IMR-90 (cell line): ENCODE data around the gene GALNT9. TPM values are rescaled to one million over a fixed set of nuclear protein-coding genes. Genes with fewer than 3 reads are reported as not detected.

ENCODE experiments used
- ATAC-seq: fragments of 200-7000 bp; cut with Tn5 transposase; 2 replicates; pipeline ENCODE4 v1.9.1; 2020; ENCODE audit warnings: low read depth, mild to moderate bottlenecking, moderate library complexity
- BruUV-seq: library from RNA; stranded (reverse); fragments of 400-500 nt; replicated peaks from 2 replicates; lab custom pipeline; 2021; lab: Mats Ljungman, UMichigan
- CTCF ChIA-PET: fragments of 300-600 bp; formaldehyde crosslinking; extraction: SDS; loops from one replicate; lab custom pipeline; 2021; ENCODE audit warnings: antibody characterized with exemption; lab: Yijun Ruan, JAX
- POLR2A ChIA-PET: fragments of 300-600 bp; sonication (Branson Sonifier 250); formaldehyde crosslinking; loops from one replicate; lab custom pipeline; 2022; ENCODE audit warnings: antibody characterized with exemption; ENCODE audit not compliant: unreplicated experiment; lab: Charles Lee
- DNase-seq: peaks from one replicate; pipeline ENCODE4 v3.0.0; 2013
- H2AFZ ChIP-seq: replicated peaks from 2 replicates; pipeline ENCODE3; 2013; ENCODE audit warnings: low read length, mild to moderate bottlenecking; ENCODE audit not compliant: poor library complexity
- H2AK5ac ChIP-seq: 2 replicates; pipeline ENCODE4 v1.6.1; 2013; ENCODE audit warnings: low read depth, low read length, inconsistent platforms
- H2AK9ac ChIP-seq: replicated peaks from 2 replicates; pipeline ENCODE3; 2013; ENCODE audit warnings: mild to moderate bottlenecking, low read depth, low read length, moderate library complexity; ENCODE audit not compliant: poor library complexity
- H2BK120ac ChIP-seq: 2 replicates; pipeline ENCODE4 v1.6.1; 2013; ENCODE audit warnings: low read depth, low read length, inconsistent platforms
- H2BK15ac ChIP-seq: 3 replicates; pipeline ENCODE4 v1.6.1; 2013; ENCODE audit warnings: low read depth, low read length, inconsistent platforms
- H2BK20ac ChIP-seq: 2 replicates; pipeline ENCODE4 v1.6.1; 2013; ENCODE audit warnings: low read depth, mild to moderate bottlenecking, inconsistent platforms, low read length, moderate library complexity
- H2BK5ac ChIP-seq: 2 replicates; pipeline ENCODE4 v1.6.1; 2013; ENCODE audit warnings: mild to moderate bottlenecking, low read depth, low read length, inconsistent platforms; ENCODE audit not compliant: poor library complexity, severe bottlenecking
- H3K14ac ChIP-seq: replicated peaks from 2 replicates; pipeline ENCODE4 v1.6.1; 2013; ENCODE audit warnings: low read depth, low read length, inconsistent platforms
- H3K18ac ChIP-seq: 2 replicates; pipeline ENCODE4 v1.6.1; 2013; ENCODE audit warnings: low read depth, low read length, control low read depth
- H3K23ac ChIP-seq: 2 replicates; pipeline ENCODE4 v1.6.1; 2013; ENCODE audit warnings: low read depth, low read length, inconsistent platforms
- H3K27ac ChIP-seq: 2 replicates; pipeline ENCODE4 v1.5.1; 2013; ENCODE audit warnings: mild to moderate bottlenecking, control low read depth, low read length; ENCODE audit not compliant: insufficient read depth
- H3K27me3 ChIP-seq: 2 replicates; pipeline ENCODE4 v1.6.1; 2013; ENCODE audit warnings: low read length; ENCODE audit not compliant: control insufficient read depth, insufficient read depth
- H3K36me3 ChIP-seq: 2 replicates; pipeline ENCODE4 v1.6.1; 2013; ENCODE audit warnings: low read length, mixed read lengths; ENCODE audit not compliant: control insufficient read depth, insufficient read depth
- H3K4ac ChIP-seq: 2 replicates; pipeline ENCODE4 v1.6.1; 2013; ENCODE audit warnings: low read depth, low read length, inconsistent platforms
- H3K4me1 ChIP-seq: 2 replicates; pipeline ENCODE4 v1.6.1; 2013; ENCODE audit warnings: low read length, mixed read lengths; ENCODE audit not compliant: control insufficient read depth, insufficient read depth
- H3K4me2 ChIP-seq: 2 replicates; pipeline ENCODE4 v1.6.1; 2013; ENCODE audit warnings: low read depth, mild to moderate bottlenecking, control low read depth, low read length, moderate library complexity
- H3K4me3 ChIP-seq: 2 replicates; pipeline ENCODE4 v1.5.1; 2013; ENCODE audit warnings: low read depth, mild to moderate bottlenecking, control low read depth, low read length, moderate library complexity; ENCODE audit not compliant: insufficient read depth
- H3K56ac ChIP-seq: 2 replicates; pipeline ENCODE4 v1.6.1; 2013; ENCODE audit warnings: low read length, inconsistent platforms; ENCODE audit not compliant: insufficient read depth; ENCODE audit errors: extremely low read depth
- H3K79me1 ChIP-seq, 2 experiments: 2 replicates each; pipeline ENCODE4 v1.6.1; 2013; ENCODE audit warnings: low read length in 2 of 2, inconsistent platforms in 1 of 2, low read depth in 1 of 2
- H3K9ac ChIP-seq: 2 replicates; pipeline ENCODE4 v1.6.1; 2013; ENCODE audit warnings: low read depth, low read length, control low read depth
- H3K9me1 ChIP-seq: 2 replicates; pipeline ENCODE4 v1.6.1; 2013; ENCODE audit warnings: low read length, inconsistent platforms; ENCODE audit not compliant: insufficient read depth
- H3K9me3 ChIP-seq: 2 replicates; pipeline ENCODE4 v1.6.1; 2013; ENCODE audit warnings: low read length; ENCODE audit not compliant: control insufficient read depth, insufficient read depth
- H4K20me1 ChIP-seq: 2 replicates; pipeline ENCODE4 v1.6.1; 2013; ENCODE audit warnings: low read length, inconsistent platforms; ENCODE audit not compliant: insufficient read depth
- H4K5ac ChIP-seq: 2 replicates; pipeline ENCODE4 v1.6.1; 2013; ENCODE audit warnings: mild to moderate bottlenecking, low read depth, low read length, control low read depth
- H4K8ac ChIP-seq, 2 experiments: 2 replicates each; pipeline ENCODE4 v1.6.1; 2013; ENCODE audit warnings: low read depth in 2 of 2, low read length in 2 of 2, control low read depth in 1 of 2, inconsistent platforms in 1 of 2
- H4K91ac ChIP-seq: 2 replicates; pipeline ENCODE4 v1.6.1; 2013; ENCODE audit warnings: low read depth, low read length, inconsistent platforms; ENCODE audit not compliant: insufficient read depth
- BHLHE40 ChIP-seq: fragments of 150-350 bp; IDR thresholded peaks from 2 replicates; pipeline ENCODE4 v1.6.1; 2016; ENCODE audit warnings: mild to moderate bottlenecking, low read depth, low read length
- CEBPB ChIP-seq: IDR thresholded peaks from 2 replicates; pipeline ENCODE4 v1.6.1; 2012; ENCODE audit warnings: low read depth, low read length, improper control_type of control experiment
- CHD1 ChIP-seq: IDR thresholded peaks from 2 replicates; pipeline ENCODE4 v1.6.1; 2012; ENCODE audit warnings: low read depth, low read length, improper control_type of control experiment
- FOS ChIP-seq: fragments of 150-350 bp; IDR thresholded peaks from 2 replicates; pipeline ENCODE4 v1.6.1; 2016; ENCODE audit warnings: low read depth, low read length
- MAFK ChIP-seq: IDR thresholded peaks from 2 replicates; pipeline ENCODE4 v1.6.1; 2012; ENCODE audit warnings: low read depth, low read length, improper control_type of control experiment
- MAZ ChIP-seq: IDR thresholded peaks from 2 replicates; pipeline ENCODE4 v1.6.1; 2012; ENCODE audit warnings: low read depth, mild to moderate bottlenecking, low read length, improper control_type of control experiment, moderate library complexity, borderline replicate concordance
- MXI1 ChIP-seq: IDR thresholded peaks from 2 replicates; pipeline ENCODE4 v1.6.1; 2012; ENCODE audit warnings: low read depth, mild to moderate bottlenecking, low read length, moderate library complexity, borderline replicate concordance
- NFE2L2 ChIP-seq: fragments of 150-350 bp; IDR thresholded peaks from 2 replicates; pipeline ENCODE4 v1.6.1; 2016; ENCODE audit warnings: low read depth, mild to moderate bottlenecking, low read length
- POLR2A ChIP-seq: IDR thresholded peaks from 2 replicates; pipeline ENCODE4 v1.6.1; 2012; ENCODE audit warnings: mild to moderate bottlenecking, low read depth, low read length
- RAD21 ChIP-seq: IDR thresholded peaks from 2 replicates; pipeline ENCODE4 v1.6.1; 2012; ENCODE audit warnings: low read length, improper control_type of control experiment
- RCOR1 ChIP-seq: IDR thresholded peaks from 2 replicates; pipeline ENCODE4 v1.6.1; 2012; ENCODE audit warnings: mild to moderate bottlenecking, low read length, improper control_type of control experiment; ENCODE audit not compliant: insufficient replicate concordance
- RFX5 ChIP-seq: IDR thresholded peaks from 2 replicates; pipeline ENCODE4 v1.8.0; 2012; ENCODE audit warnings: low read depth, mild to moderate bottlenecking, low read length, moderate library complexity
- SMC3 ChIP-seq: fragments of 150-350 bp; IDR thresholded peaks from 2 replicates; pipeline ENCODE4 v1.6.1; 2016; ENCODE audit warnings: low read depth, mild to moderate bottlenecking, antibody characterized with exemption, low read length, moderate library complexity
- WGBS, 2 experiments: methylation state at CpG; one replicate each; pipeline versions ENCODE4 v1.1.5 to v1.1.7; 2013; ENCODE audit warnings: missing lambda C conversion rate in 2 of 2; ENCODE audit not compliant: insufficient read length in 1 of 2; ENCODE audit errors: extremely low coverage in 2 of 2; 5-methylcytosine and 5-hydroxymethylcytosine counted together
- dilution Hi-C: fragments of 300-500 bp; cut with HindIII; formaldehyde crosslinking; loops from one replicate; pipeline ENCODE4 v1.14.3; 2018; ENCODE audit warnings: low sequenced_read_pairs; ENCODE audit not compliant: unreplicated experiment
- in situ Hi-C: fragments of 300-500 bp; cut with MboI; formaldehyde crosslinking; loops from 3 replicates; pipeline ENCODE4 v1.14.3; 2019; ENCODE audit warnings: low sequenced_read_pairs, inconsistent platforms, mixed read lengths
- intact Hi-C: fragments of 100-400 bp; cut with micrococcal nuclease; formaldehyde crosslinking; loops from 2 replicates; pipeline ENCODE4 v1.10.0; 2022
- polyA plus RNA-seq, 3 experiments: library from polyadenylated mRNA; depleted of rRNA; stranded (reverse); fragments of >200 nt; gene quantifications; 2 replicates each; pipeline ENCODE4 v1.2.3, GENCODE V29; 2012; ENCODE audit warnings: low replicate concordance in 1 of 3
- total RNA-seq: library from RNA; depleted of rRNA; stranded (reverse); fragments of >200 nt; gene quantifications from 2 replicates; pipeline ENCODE4 v1.2.3, GENCODE V29; 2012
- TF ChIP-seq, protein P1 (sequence below): fragments of 150-350 bp; IDR thresholded peaks from 2 replicates; pipeline ENCODE4 v1.6.1; 2017; ENCODE audit warnings: mild to moderate bottlenecking, antibody characterized with exemption, low read length, low read depth
- TF ChIP-seq, protein P2 (sequence below): fragments of 150-350 bp; IDR thresholded peaks from 2 replicates; pipeline ENCODE4 v1.6.1; 2016; ENCODE audit warnings: low read depth, mild to moderate bottlenecking, low read length, moderate library complexity, borderline replicate concordance
- TF ChIP-seq, protein P3 (sequence below): conservative IDR thresholded peaks from 2 replicates; pipeline ENCODE4 v1.5.1; 2012; ENCODE audit warnings: mild to moderate bottlenecking, low read depth, low read length, improper control_type of control experiment

Gene GALNT9
- total and polyA plus RNA-seq, 2 of the 4 experiments (the other 2 are of a cell fraction), result under 0.01 to 0.12 TPM

DNA sequence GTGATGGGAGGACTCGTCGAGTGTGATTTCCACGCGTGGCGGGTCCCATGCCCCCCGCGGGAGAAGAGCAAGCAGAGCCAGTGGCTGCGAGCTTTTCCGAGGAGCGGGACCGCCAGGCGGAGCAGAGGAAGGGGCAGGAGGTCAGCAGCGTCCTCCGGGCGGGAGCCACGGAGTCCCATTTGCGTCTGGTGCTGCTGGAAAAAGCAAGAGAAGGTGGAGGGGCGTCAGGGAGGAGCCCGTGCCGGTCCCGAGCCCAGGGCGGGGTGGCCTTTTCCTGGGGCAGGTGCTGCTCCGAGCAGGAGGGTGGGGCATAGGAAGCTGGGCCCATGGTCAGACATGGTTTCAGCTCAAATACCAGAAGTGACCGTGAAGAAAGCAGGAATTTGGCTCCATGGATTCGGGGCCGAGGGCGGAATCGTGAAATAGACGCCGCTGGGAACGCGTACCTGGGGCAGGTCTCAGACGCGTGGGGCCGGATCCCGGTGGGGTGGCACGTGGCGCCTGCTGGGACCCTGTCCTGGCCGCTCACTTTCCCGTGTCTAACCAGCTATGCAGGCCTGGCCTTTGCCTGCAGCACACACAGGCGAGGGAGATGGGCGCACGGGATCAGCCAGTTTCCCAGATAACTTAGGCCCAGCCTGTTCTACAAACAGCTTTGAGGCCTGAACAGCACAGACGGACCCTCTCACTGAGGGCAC is 60.0 kb downstream of the GALNT9 start:
- Histone ChIP-seq H4K5ac (no peak overlapping the region), H3K18ac (no peak overlapping the region), H2AFZ (no peak overlapping the region), H3K9me1 (no peaks in the 10 kb centered on the region), H3K56ac (no peak overlapping the region), H3K4me2 (no peak overlapping the region), H4K91ac (no peak overlapping the region), H3K23ac (no peak overlapping the region), H3K27ac (no peak overlapping the region), H4K8ac (no peak overlapping the region), H3K4ac (no peak overlapping the region), H2AK5ac (no peak overlapping the region), H2BK5ac (no peak overlapping the region), H2AK9ac (no peak overlapping the region), H2BK15ac (no peak overlapping the region), H3K36me3 (no peaks in the 10 kb centered on the region), H3K4me3 (no peak overlapping the region), H3K9ac (no peak overlapping the region), H3K14ac (no peak overlapping the region), H3K79me1 (no peaks in the 10 kb centered on the region), H2BK120ac (no peak overlapping the region), H4K20me1 (no peaks in the 10 kb centered on the region), H3K9me3 (peaks cover 8% of the 10 kb centered on the region; the same call in 1 of the 2 replicates), H3K4me1 (no peaks in the 10 kb centered on the region), H2BK20ac (no peak overlapping the region), H3K27me3 (peaks cover 1% of the 10 kb centered on the region; the same call in 1 of the 2 replicates)
- BruUV-seq, result no TSS peak
- ATAC-seq (no peak), DNase-seq (no peak)
- ChIA-PET POLR2A (no interaction called here), CTCF (interaction anchor here (0.6 kb wide), 1 partner anchor 89 kb away, joined by 4 read pairs; no protein-coding TSS in a partner anchor)
- 77% methylated on average over 32 of the region's 44 CpGs; no CpG with 5 or more reads in 1 of the 2 experiments for WGBS, 2 experiments
- dilution Hi-C loops, result no loop called here
- in situ Hi-C loops, result no loop called here
- intact Hi-C loops, result no loop called here
- TF ChIP-seq RFX5, result no peak
- TF ChIP-seq MXI1, result no peak
- TF ChIP-seq, protein P1, sequence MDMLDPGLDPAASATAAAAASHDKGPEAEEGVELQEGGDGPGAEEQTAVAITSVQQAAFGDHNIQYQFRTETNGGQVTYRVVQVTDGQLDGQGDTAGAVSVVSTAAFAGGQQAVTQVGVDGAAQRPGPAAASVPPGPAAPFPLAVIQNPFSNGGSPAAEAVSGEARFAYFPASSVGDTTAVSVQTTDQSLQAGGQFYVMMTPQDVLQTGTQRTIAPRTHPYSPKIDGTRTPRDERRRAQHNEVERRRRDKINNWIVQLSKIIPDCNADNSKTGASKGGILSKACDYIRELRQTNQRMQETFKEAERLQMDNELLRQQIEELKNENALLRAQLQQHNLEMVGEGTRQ, result no peak
- TF ChIP-seq POLR2A, result no peak
- TF ChIP-seq, protein P2, sequence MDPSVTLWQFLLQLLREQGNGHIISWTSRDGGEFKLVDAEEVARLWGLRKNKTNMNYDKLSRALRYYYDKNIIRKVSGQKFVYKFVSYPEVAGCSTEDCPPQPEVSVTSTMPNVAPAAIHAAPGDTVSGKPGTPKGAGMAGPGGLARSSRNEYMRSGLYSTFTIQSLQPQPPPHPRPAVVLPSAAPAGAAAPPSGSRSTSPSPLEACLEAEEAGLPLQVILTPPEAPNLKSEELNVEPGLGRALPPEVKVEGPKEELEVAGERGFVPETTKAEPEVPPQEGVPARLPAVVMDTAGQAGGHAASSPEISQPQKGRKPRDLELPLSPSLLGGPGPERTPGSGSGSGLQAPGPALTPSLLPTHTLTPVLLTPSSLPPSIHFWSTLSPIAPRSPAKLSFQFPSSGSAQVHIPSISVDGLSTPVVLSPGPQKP, result no peak
- no peak for TF ChIP-seq SMC3
- no peak for TF ChIP-seq CHD1
- TF ChIP-seq NFE2L2, result no peak
- TF ChIP-seq FOS, result no peak
- TF ChIP-seq MAZ, result no peak
- TF ChIP-seq BHLHE40, result no peak
- TF ChIP-seq RAD21, result no peak
- no peak for TF ChIP-seq CEBPB
- TF ChIP-seq, protein P3, sequence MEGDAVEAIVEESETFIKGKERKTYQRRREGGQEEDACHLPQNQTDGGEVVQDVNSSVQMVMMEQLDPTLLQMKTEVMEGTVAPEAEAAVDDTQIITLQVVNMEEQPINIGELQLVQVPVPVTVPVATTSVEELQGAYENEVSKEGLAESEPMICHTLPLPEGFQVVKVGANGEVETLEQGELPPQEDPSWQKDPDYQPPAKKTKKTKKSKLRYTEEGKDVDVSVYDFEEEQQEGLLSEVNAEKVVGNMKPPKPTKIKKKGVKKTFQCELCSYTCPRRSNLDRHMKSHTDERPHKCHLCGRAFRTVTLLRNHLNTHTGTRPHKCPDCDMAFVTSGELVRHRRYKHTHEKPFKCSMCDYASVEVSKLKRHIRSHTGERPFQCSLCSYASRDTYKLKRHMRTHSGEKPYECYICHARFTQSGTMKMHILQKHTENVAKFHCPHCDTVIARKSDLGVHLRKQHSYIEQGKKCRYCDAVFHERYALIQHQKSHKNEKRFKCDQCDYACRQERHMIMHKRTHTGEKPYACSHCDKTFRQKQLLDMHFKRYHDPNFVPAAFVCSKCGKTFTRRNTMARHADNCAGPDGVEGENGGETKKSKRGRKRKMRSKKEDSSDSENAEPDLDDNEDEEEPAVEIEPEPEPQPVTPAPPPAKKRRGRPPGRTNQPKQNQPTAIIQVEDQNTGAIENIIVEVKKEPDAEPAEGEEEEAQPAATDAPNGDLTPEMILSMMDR, result no peak
- TF ChIP-seq MAFK, result no peak
- no peak for TF ChIP-seq RCOR1
